GM18858 (cell line): Measurements from ENCODE around the gene TIMM44.
"Not testable (repeated sequence)": the region's sequence is repeated elsewhere in the genome, so short reads cannot be mapped to it uniquely, and the experiment has no call there.

Experiments
- ATAC-seq: cut with Tn5 transposase; IDR thresholded peaks from one replicate; pipeline ENCODE4 v1.9.1; 2021; ENCODE audit not compliant: unreplicated experiment

TIMM44 gene

DNA sequence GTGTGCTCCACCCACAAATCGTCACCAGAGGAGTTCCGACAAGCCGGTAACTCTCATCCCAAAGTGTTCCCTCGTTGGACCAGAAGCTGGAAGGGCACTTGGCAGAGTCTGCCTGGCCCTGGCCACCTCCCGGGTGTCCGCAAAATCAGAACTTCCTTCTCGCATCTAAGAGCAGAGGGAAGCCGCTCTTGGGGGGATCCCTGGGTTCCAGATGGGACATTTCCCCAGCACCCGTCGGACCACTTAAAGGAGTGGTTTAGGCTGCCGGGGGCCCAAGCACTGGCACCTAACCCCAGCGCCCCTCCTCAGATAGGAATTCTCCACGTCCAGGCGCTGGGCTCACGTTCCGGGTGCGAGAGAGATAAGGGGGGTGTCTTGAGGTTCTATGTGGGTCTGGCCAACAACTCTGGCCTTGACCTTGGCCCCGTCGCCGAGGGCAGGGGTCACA is 40.6 kb downstream of the TIMM44 start:
- ATAC-seq, result no peak

DNA sequence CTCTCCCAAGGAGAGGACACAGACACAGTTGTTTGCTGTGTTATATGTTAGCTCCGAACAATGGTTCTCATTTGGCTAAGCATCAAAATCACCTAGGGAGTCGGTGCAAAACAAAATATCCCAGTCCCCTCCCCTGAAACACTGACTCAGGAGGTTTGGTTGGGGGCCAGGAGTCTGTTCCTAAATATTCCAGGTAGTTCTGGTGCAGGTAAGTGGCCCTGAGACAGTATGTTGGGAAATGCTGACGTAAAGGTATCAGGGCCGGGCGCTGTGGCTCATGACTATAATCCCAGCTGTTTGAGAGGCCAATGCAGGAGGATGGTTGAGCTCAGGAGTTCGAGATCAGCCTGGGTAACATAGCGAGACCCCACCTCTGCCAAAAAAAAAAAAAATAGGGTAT is 42.1 kb downstream of the TIMM44 start:
- ATAC-seq, result no peak

DNA sequence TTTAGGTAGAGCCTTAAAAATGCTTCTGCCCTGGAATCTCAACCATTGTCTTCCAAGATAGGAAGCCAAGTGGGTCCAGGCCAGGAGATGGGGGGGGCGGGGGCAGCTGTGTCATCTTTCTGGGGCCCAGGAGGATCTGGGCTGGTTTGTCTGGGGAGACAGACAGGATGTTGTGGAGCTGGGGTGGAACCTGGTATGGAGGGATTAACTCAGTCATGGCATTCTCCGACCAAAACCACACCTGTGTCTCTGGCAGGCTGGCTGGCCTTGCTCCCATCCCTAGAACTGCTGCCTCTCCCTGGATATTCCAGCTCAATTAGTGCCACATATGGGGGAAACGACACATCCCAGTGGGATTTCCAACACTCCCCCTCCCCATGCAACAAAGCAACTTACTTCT is 42.5 kb downstream of the TIMM44 start:
- ATAC-seq, result no peak

DNA sequence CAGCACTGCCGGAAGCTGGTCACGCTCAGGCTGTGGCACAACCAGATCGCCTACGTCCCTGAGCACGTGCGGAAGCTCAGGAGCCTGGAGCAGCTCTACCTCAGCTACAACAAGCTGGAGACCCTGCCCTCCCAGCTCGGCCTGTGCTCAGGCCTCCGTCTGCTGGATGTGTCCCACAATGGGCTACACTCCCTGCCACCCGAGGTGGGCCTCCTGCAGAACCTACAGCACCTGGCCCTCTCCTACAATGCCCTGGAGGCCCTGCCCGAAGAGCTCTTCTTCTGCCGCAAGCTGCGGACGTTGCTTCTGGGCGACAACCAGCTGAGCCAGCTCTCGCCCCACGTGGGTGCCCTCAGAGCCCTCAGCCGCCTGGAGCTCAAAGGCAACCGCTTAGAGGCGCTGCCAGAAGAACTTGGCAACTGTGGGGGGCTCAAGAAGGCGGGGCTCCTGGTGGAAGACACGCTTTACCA is 43.0 kb downstream of the TIMM44 start:
- no peak for ATAC-seq

DNA sequence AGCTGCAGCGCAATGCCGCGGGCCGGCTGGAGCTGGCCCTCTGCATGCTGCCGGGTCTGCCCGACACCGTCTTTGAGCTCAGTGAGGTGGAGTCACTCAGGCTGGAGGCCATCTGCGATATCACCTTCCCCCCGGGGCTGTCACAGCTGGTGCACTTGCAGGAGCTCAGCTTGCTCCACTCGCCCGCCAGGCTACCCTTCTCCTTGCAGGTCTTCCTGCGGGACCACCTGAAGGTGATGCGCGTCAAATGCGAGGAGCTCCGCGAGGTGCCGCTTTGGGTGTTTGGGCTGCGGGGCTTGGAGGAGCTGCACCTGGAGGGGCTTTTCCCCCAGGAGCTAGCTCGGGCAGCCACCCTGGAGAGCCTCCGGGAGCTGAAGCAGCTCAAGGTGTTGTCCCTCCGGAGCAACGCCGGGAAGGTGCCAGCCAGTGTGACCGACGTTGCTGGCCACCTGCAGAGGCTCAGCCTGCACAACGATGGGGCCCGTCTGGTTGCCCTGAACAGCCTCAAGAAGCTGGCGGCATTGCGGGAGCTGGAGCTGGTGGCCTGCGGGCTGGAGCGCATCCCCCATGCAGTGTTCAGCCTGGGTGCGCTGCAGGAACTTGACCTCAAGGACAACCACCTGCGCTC is 43.6 kb downstream of the TIMM44 start:
- ATAC-seq, result no peak

DNA sequence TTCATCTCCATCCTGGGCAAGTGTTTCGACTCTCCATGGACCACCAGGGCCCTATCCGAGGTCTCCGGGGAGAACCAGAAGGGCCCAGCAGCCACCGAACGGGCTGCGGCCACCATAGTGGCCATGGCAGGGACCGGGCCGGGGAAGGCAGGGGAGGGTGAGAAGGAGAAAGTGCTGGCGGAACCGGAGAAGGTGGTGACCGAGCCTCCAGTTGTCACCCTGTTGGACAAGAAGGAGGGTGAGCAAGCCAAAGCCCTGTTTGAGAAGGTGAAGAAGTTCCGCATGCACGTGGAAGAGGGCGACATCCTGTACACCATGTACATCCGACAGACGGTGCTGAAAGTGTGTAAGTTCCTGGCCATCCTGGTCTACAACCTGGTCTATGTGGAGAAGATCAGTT is 44.5 kb downstream of the TIMM44 start:
- no peak for ATAC-seq

DNA sequence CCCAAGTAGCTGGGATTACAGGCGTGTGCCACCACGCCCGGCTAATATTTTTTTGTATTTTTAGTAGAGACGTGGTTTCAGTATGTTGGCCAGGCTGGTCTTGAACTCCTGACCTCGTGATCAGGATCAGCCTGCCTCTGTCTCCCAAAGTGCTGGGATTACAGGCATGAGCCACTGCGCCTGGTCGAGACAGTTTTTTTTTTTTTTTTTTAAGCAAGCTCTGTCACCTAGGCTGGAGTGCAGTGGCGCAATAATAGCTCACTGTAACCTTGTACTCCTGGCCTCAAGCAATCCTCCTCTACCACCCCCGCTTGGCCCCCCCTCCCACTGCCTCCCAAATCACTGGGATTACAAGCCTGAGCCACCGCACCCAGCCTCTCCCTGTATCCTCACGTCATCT is 46.2 kb downstream of the TIMM44 start:
- ATAC-seq, result no peak

DNA sequence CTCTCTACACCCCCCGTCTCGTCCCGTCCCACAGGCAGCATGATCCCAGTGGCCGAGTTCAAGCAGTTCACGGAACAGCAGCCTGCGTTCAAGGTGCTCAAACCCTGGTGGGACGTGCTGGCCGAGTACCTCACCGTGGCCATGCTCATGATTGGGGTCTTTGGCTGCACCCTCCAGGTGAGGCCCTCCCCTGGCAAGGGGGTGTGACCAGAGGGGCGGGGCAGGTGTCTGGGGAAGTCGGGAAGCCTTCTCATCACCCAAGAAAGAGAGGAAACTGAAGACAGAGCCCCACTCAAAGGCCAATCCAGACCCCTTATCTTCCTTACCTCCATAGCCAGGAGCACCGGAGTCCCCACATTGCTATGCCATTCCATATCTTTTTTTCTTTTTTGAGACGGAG is 47.9 kb downstream of the TIMM44 start:
- ATAC-seq, result no peak

DNA sequence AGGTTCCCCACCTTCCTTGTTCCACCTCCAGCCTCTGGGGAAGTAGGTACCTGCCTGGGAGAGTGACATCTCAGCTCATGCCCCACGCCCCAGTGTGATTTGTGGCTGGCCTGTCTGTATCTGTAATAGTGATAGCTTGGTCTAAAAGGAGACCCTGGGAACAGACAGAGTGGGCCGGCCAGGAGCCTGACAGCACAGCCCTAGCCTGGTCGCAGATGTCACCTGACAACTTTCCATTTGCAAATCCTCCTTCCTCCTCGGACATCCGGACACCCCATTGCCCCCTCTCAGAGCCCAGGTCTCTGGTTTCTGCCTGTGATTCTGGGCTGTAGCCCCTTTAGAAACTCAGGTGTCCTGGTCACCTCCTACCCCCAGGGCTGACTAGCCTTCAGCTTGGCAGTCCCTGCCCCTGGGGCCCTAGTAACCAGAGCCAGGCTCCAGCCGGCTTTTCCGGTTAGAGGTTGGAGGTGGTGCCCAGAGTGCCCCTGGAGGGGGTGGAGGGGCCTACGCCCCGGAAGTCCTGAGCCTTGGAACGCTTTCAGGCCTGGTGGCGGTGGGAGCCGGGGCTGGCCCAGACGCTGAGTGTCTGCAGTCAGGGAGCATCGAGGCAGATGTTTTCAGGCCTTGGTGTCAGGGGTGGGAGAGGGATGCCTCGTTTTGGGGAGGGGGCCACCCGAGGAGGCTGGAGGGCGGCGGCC is 48.7 kb downstream of the TIMM44 start:
- ATAC-seq, result no peak

DNA sequence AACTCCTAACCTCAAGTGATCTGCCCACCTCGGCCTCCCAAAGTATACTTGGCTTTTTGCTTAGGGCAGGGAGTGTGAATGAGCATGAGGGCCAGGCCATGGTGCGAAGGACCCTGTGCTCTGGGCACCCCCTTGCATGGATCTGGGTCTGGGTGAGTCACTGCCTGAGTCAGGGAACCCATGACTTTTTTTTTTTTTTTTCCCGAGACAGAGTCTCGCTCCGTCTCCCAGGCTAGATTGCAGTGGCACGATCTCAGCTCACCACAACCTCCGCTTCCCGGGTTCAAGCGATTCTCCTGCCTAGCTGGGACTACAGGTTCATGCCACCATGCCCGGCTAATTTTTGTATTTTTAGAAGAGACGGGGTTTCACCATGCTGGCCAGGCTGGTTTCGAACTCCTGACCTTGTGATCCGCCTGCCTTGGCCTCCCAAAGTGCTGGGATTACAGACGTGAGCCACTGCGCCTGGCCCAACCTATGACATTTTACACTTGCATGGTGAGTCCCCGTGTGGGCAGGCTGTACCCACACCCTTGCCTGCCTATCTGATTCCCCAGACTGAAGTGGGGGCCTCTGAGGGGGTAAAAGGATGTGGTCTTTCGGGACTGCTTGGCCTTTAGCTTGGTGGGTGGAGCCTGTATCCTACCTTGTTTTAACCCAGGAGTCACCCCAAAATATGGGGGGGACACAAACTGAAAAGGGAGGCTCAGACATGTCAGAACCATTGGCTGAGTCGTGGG is 49.9 kb downstream of the TIMM44 start:
- ATAC-seq, result not testable (repeated sequence)

DNA sequence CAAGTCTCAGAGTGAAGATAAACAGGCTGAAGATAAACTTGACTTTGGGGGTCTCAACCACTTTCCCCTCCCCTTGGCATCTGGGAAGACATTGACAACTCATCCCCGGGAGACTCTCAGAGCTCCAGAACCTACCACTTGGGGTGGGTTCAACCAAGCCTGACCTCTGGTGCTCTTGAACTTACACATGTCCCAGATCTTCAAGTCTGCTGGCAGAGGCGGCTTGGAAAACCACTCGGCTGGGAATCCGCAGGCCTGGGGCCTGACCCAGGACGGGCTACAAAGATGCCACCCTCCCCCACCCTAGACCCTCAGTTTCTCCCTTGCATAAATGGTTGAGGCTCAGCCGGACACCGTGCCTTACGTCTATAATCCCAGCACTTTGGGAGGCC is 54.6 kb downstream of the TIMM44 start:
- no peak for ATAC-seq

DNA sequence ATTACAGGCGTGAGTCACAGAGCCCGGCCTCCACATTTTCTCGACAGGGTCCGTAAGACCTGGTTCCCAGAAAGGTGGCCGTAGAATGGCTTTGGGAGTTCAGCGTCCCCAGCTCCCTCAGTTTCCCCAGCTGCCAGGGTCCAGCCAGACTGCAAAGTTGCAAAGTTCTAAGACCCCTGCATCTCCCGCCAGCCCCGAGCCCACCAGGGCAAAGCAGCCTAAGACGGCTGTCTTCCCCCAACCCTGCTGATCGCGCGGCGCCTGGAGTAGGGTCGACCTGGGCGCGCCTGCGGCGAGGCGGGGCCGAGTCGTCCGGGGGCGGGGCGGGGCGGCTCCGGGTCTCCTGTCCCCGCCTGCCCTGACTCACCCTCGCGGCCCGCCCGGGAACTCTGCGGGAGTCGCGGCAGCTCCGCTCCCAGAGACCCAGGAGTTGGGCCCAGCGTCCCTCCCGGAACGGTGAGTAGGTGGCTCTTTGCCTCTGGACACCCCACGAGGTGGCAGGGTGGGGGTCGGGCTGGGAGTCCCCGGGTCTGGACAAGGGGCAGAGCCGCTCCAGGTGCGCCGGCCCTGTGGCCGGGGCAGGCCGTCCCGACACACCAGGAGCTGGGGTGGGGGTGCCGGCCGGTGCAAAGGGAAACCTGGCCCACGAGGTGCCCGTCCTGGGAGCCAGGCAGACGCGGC is 55.2 kb downstream of the TIMM44 start, which contains the start of gene LRRC8E:
Gene LRRC8E, plus strand, starts transcription at position 366 of the 681 bp plus-strand sequence. CDS start 7,094 bp downstream, outside the sequence.
- no peak for ATAC-seq

DNA sequence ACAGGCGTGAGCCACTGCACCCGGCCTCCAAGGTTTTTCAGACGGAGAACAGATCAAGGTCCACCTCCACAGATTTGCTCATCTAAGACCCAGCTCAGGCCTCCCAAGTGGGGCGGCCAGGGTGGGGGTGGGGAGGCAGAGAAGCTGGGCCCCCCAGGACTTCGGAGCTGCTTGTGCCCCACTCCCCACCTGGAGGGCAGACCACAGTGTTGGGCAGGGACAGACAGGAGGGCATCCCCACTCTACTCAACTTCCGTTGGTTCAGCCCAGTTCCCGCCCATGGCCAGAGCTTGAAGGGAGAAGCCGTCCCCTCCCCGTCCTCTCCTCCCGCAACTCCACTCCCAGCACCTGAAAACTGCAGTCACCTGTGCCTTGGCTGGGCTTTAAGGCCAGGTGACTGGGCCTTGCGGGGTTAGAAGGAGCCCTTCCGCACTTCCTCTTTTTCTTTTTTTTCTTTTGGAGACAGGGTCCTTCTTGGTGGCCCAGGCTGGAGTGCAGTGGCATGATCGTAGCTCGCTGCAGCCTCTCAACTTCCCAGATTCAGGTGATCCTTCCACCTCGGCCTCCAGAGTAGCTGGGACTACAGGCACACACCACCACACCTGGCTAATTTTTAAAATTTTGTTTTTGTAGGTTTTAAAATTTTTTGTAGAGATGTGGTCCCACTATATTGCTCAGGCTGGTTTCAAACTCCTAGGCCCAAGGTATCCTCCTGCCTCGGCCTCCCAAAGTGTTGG is 55.9 kb downstream of the TIMM44 start:
- ATAC-seq, result no peak

DNA sequence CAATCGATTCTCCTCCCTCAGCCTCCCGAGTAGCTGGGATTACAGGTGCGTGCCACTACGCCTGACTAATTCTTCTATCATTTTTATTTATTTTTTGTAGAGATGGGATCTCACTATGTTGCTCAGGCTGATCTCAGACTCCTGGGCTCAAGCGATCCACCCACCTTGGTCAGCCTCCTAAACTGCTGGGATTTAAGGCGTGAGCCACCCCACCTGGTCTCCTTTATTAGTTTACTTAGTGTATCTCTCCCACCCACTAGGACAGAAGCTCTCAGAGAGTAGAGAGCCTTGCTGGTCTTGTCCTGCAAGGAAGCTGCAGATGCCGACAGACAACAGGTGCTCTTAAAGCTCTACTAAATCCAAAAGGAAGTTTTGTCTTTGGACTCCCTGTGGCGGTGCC is 57.6 kb downstream of the TIMM44 start:
- ATAC-seq, result no peak

DNA sequence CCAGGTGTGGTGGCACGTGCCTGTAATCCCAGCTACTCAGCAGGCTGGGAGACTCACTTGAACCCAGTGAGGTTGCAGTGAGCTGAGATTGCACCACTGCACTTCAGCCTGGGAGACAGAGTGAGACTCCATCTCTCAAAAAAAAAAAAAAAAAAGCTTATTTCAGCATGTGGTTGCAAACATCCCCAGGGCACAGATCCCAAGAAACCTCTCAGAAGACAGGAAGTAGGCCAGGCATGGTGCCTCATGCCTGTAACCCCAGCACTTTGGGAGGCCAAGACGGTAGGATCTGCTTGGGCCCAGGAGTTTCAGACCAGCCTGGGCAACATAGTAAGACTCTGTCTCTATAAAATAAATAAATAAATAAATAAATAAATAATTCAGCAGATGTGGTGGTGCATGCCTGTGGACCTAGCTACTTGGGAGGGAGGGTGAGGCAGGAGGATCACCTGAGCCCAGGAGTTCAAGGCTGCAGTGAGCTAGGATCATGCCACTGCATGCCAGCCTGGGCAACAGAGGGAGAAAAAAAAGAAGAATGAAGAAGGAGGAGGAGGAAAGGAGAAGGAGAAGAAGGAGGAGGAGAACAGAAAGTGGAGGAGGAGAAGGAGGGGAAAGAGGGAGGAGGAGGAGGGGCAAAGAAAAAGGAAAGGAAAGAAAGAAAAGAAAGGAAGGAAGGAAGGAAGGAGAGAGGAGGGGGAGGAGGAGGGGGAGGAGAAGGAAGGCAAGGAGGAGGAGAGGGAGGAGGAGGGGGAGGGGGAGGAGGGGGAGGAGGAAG is 59.5 kb downstream of the TIMM44 start:
- no peak for ATAC-seq

DNA sequence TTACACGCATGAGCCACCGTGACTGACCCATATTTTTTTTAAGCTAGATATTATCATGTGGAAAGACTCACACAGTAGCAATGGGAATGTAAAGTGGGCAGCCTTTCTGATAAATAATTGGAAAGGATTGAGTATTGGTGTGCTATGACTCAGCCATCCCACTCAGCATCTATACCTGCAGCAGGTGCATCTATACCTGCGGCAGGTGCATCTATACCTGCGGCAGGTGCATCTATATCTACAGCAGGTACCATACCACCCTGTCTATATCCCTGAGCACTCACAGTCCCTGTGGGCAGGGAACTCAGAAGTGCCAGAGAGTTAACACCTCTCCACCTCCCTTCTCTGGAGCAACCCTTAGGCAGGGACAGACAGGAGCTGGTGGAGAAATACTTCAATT is 60.4 kb downstream of the TIMM44 start:
- no peak for ATAC-seq

DNA sequence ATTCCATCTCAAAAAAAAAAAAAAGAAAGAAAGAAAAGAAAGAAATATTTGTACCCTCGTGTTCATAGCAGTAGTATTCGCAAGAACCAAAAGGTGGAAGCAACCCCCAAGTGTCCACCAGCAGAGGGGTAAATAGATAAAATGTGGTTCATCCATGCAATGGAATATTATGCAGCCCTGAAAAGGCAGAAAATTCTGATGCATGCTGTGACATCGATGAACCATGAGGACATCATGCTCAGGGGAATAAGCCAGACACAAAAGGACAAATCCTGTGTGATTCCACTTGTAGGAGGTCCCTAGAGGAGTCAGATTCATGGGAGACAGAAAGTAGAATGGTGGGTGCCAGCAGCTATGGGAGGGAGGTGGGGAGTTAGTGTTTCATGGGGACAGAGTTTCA is 61.6 kb downstream of the TIMM44 start:
- no peak for ATAC-seq

DNA sequence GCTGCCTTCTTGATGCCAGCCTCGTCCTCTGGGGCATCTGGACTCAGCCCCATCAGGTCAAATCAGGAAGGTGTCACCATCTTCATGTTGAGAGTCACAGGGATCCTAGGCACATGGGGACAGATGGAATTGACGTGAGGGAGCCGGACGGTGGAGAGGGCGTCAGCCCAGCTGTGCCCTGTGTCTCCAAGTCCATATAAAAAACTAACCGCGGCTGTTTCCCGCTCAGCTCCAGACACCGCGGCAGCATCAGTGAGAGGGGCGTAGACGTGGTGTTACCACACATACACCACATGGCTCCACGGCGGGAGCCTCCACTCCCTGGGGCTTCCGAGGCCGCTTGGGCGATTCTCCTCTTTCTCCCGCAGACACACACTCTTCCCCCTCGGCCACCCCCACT is 63.6 kb downstream of the TIMM44 start:
- ATAC-seq, result no peak

DNA sequence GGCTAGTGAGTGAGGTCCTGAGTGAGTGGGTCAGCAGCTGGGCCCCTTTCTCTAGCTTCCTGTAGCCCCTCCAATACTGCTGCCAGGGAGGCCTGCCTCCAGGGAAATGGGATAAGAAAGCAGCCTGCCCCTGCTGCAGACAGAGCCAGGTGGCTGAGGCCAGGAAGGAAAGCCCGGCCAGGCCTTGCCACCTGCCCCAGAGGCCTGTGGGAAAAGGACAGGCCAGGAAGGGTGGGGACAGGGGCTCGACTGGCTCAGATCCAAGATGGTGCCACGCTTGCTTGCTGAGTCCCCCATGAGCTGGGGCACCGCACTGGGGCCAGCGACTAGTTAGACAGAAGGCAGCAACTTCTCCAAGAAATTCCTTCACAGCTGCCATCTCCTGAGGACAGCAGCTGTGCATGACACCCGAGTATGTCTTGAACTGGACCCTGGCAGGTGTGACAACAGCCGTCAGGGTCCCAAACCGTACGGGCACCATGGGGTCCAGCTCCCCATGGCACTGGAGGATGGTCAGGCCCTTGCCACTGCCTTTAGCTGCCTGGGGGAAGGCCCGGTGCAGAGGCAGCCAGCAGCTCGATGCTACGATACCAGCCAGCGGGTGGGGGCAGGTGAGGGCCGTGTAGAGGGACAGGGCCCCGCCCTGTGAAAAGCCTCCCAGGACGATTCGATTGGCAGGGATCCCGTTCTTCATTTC is 64.2 kb downstream of the TIMM44 start:
- ATAC-seq, result no peak
